ENCODE data around the gene DNHD1.

Gene DNHD1

GRCh38 chr11:6568191-6568918 is 71.3 kb downstream of the DNHD1 start:
- Histone ChIP-seq H3K9ac (ENCODE audit: low read length) (no peak overlapping the region), H3K4me3 (ENCODE audit: low read length) (no peak overlapping the region), H3K27me3 (ENCODE audit: control insufficient read depth, insufficient read depth, low read length) (no peaks in the 10 kb centered on the region), H3K27ac (ENCODE audit: low read length) (no peak overlapping the region), H3K4me1 (ENCODE audit: control insufficient read depth, low read depth, low read length) (peaks cover 5% of the 10 kb centered on the region), H3K9me3 (ENCODE audit: control insufficient read depth, low read depth, low read length) (no peaks in the 10 kb centered on the region), H3K36me3 (ENCODE audit: control insufficient read depth, low read depth, low read length) (no peaks in the 10 kb centered on the region)

- Histone ChIP-seq H3K27me3 (ENCODE audit: control insufficient read depth, insufficient read depth, low read length) (no peaks in the 10 kb centered on the region), H3K36me3 (ENCODE audit: control insufficient read depth, low read depth, low read length) (no peaks in the 10 kb centered on the region), H3K9me3 (ENCODE audit: control insufficient read depth, low read depth, low read length) (no peaks in the 10 kb centered on the region)
These were observed 72.6 kb downstream of the DNHD1 start for GRCh38 chr11:6569706-6570105.

GRCh38 chr11:6570691-6571427 is 73.8 kb downstream of the DNHD1 start:
- H3K36me3 ChIP-seq (ENCODE audit: control insufficient read depth, low read depth, low read length): no peaks in the 10 kb centered on the region
- no peaks in the 10 kb centered on the region for H3K9me3 ChIP-seq (ENCODE audit: control insufficient read depth, low read depth, low read length)
- H3K27ac ChIP-seq (ENCODE audit: low read length): no peak overlapping the region
- H3K4me1 ChIP-seq (ENCODE audit: control insufficient read depth, low read depth, low read length): no peaks in the 10 kb centered on the region
- no peak overlapping the region for H3K9ac ChIP-seq (ENCODE audit: low read length)
- H3K4me3 ChIP-seq (ENCODE audit: low read length): no peak overlapping the region
- H3K27me3 ChIP-seq (ENCODE audit: control insufficient read depth, insufficient read depth, low read length): no peaks in the 10 kb centered on the region

More at GRCh38 chr11:6569706-6570105, 72.6 kb downstream of the DNHD1 start:
- Histone ChIP-seq H3K9ac (ENCODE audit: low read length) (no peak overlapping the region), H3K27ac (ENCODE audit: low read length) (no peak overlapping the region), H3K4me1 (ENCODE audit: control insufficient read depth, low read depth, low read length) (peaks cover 5% of the 10 kb centered on the region), H3K4me3 (ENCODE audit: low read length) (no peak overlapping the region)

GRCh38 chr11:6571434-6572008 is 74.4 kb downstream of the DNHD1 start:
- Histone ChIP-seq H3K9me3 (ENCODE audit: control insufficient read depth, low read depth, low read length) (no peaks in the 10 kb centered on the region), H3K9ac (ENCODE audit: low read length) (no peak overlapping the region), H3K36me3 (ENCODE audit: control insufficient read depth, low read depth, low read length) (no peaks in the 10 kb centered on the region)

GRCh38 chr11:6572215-6572614 is 75.1 kb downstream of the DNHD1 start:
- Histone ChIP-seq H3K4me3 (ENCODE audit: low read length) (no peak overlapping the region), H3K36me3 (ENCODE audit: control insufficient read depth, low read depth, low read length) (no peaks in the 10 kb centered on the region), H3K9me3 (ENCODE audit: control insufficient read depth, low read depth, low read length) (no peaks in the 10 kb centered on the region), H3K9ac (ENCODE audit: low read length) (no peak overlapping the region), H3K4me1 (ENCODE audit: control insufficient read depth, low read depth, low read length) (no peaks in the 10 kb centered on the region), H3K27me3 (ENCODE audit: control insufficient read depth, insufficient read depth, low read length) (no peaks in the 10 kb centered on the region), H3K27ac (ENCODE audit: low read length) (no peak overlapping the region)

More at GRCh38 chr11:6571434-6572008, 74.4 kb downstream of the DNHD1 start:
- no peak overlapping the region for H3K27ac ChIP-seq (ENCODE audit: low read length)
- H3K27me3 ChIP-seq (ENCODE audit: control insufficient read depth, insufficient read depth, low read length): no peaks in the 10 kb centered on the region
- no peaks in the 10 kb centered on the region for H3K4me1 ChIP-seq (ENCODE audit: control insufficient read depth, low read depth, low read length)
- H3K4me3 ChIP-seq (ENCODE audit: low read length): no peak overlapping the region

GRCh38 chr11:6574816-6575715 is 78.0 kb downstream of the DNHD1 start:
- no peak overlapping the region for H3K27ac ChIP-seq (ENCODE audit: low read length)
- H3K36me3 ChIP-seq (ENCODE audit: control insufficient read depth, low read depth, low read length): no peaks in the 10 kb centered on the region
- no peaks in the 10 kb centered on the region for H3K4me1 ChIP-seq (ENCODE audit: control insufficient read depth, low read depth, low read length)
- H3K27me3 ChIP-seq (ENCODE audit: control insufficient read depth, insufficient read depth, low read length): no peaks in the 10 kb centered on the region
- no peaks in the 10 kb centered on the region for H3K9me3 ChIP-seq (ENCODE audit: control insufficient read depth, low read depth, low read length)
- no peak overlapping the region for H3K9ac ChIP-seq (ENCODE audit: low read length)
- no peak overlapping the region for H3K4me3 ChIP-seq (ENCODE audit: low read length)

- Histone ChIP-seq H3K4me3 (ENCODE audit: low read length) (no peak overlapping the region), H3K9ac (ENCODE audit: low read length) (no peak overlapping the region), H3K36me3 (ENCODE audit: control insufficient read depth, low read depth, low read length) (no peaks in the 10 kb centered on the region)
These were observed 79.6 kb downstream of the DNHD1 start for GRCh38 chr11:6576471-6577373.

GRCh38 chr11:6578134-6578533 is 81.1 kb downstream of the DNHD1 start:
- H3K27ac ChIP-seq (ENCODE audit: low read length): no peak overlapping the region
- no peaks in the 10 kb centered on the region for H3K27me3 ChIP-seq (ENCODE audit: control insufficient read depth, insufficient read depth, low read length)
- H3K36me3 ChIP-seq (ENCODE audit: control insufficient read depth, low read depth, low read length): no peaks in the 10 kb centered on the region
- no peak overlapping the region for H3K4me3 ChIP-seq (ENCODE audit: low read length)
- H3K9me3 ChIP-seq (ENCODE audit: control insufficient read depth, low read depth, low read length): no peaks in the 10 kb centered on the region
- no peak overlapping the region for H3K9ac ChIP-seq (ENCODE audit: low read length)
- H3K4me1 ChIP-seq (ENCODE audit: control insufficient read depth, low read depth, low read length): no peaks in the 10 kb centered on the region

More at GRCh38 chr11:6576471-6577373, 79.6 kb downstream of the DNHD1 start:
- Histone ChIP-seq H3K4me1 (ENCODE audit: control insufficient read depth, low read depth, low read length) (no peaks in the 10 kb centered on the region), H3K27ac (ENCODE audit: low read length) (no peak overlapping the region), H3K27me3 (ENCODE audit: control insufficient read depth, insufficient read depth, low read length) (no peaks in the 10 kb centered on the region), H3K9me3 (ENCODE audit: control insufficient read depth, low read depth, low read length) (no peaks in the 10 kb centered on the region)

- Histone ChIP-seq H3K9me3 (ENCODE audit: control insufficient read depth, low read depth, low read length) (peaks cover 12% of the 10 kb centered on the region), H3K4me3 (ENCODE audit: low read length) (no peak overlapping the region)
These were observed 82.6 kb downstream of the DNHD1 start for GRCh38 chr11:6579681-6580080.

GRCh38 chr11:6583584-6583983 is 86.5 kb downstream of the DNHD1 start:
- no peaks in the 10 kb centered on the region for H3K36me3 ChIP-seq (ENCODE audit: control insufficient read depth, low read depth, low read length)
- H3K4me1 ChIP-seq (ENCODE audit: control insufficient read depth, low read depth, low read length): no peaks in the 10 kb centered on the region
- no peak overlapping the region for H3K9ac ChIP-seq (ENCODE audit: low read length)
- H3K27me3 ChIP-seq (ENCODE audit: control insufficient read depth, insufficient read depth, low read length): no peaks in the 10 kb centered on the region
- H3K9me3 ChIP-seq (ENCODE audit: control insufficient read depth, low read depth, low read length): peaks cover 12% of the 10 kb centered on the region
- H3K27ac ChIP-seq (ENCODE audit: low read length): no peak overlapping the region
- H3K4me3 ChIP-seq (ENCODE audit: low read length): no peak overlapping the region

More at GRCh38 chr11:6579681-6580080, 82.6 kb downstream of the DNHD1 start:
- no peaks in the 10 kb centered on the region for H3K36me3 ChIP-seq (ENCODE audit: control insufficient read depth, low read depth, low read length)
- no peak overlapping the region for H3K9ac ChIP-seq (ENCODE audit: low read length)
- H3K27me3 ChIP-seq (ENCODE audit: control insufficient read depth, insufficient read depth, low read length): no peaks in the 10 kb centered on the region
- no peaks in the 10 kb centered on the region for H3K4me1 ChIP-seq (ENCODE audit: control insufficient read depth, low read depth, low read length)
- H3K27ac ChIP-seq (ENCODE audit: low read length): no peak overlapping the region

Measured in iPS-18a (cell line).